ENCODE results near the gene GNAS-AS1.
"Not testable (repeated sequence)": the region's sequence is repeated elsewhere in the genome, so short reads cannot be mapped to it uniquely, and the experiment has no call there.

Gene GNAS-AS1

DNA sequence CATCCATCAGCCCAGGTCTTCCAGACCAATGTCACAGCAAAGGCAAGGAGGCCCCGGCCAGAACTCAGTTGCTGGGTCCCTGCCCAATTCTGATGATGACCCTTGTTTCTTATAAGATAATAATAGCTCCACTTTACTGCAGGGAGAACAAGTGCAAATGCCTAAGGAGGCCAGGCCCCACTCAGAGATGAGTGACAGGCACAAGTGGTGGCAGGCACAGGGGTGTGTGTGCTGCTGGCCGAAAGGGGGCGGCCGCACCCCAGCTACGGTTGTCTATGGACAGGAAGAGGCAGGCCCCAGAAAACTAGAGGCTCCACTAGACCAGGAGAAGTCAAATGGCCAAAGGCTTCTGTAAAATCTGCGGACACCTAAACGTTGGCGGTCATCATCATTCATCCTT lies 28.6 kb downstream of the GNAS-AS1 start:
- no peaks in the 10 kb centered on the region for H3K9me3 ChIP-seq (ENCODE audit: severe bottlenecking)
- no peak overlapping the region for H3K4me3 ChIP-seq (ENCODE audit: low read depth, low read length)
- H3K27me3 ChIP-seq (ENCODE audit: insufficient read depth, low read depth, severe bottlenecking) = peaks cover 34% of the 10 kb centered on the region
- H3K36me3 ChIP-seq = no peaks in the 10 kb centered on the region
- H3K27ac ChIP-seq = no peak overlapping the region
- no peak for DNase-seq
- TF ChIP-seq, protein P1, sequence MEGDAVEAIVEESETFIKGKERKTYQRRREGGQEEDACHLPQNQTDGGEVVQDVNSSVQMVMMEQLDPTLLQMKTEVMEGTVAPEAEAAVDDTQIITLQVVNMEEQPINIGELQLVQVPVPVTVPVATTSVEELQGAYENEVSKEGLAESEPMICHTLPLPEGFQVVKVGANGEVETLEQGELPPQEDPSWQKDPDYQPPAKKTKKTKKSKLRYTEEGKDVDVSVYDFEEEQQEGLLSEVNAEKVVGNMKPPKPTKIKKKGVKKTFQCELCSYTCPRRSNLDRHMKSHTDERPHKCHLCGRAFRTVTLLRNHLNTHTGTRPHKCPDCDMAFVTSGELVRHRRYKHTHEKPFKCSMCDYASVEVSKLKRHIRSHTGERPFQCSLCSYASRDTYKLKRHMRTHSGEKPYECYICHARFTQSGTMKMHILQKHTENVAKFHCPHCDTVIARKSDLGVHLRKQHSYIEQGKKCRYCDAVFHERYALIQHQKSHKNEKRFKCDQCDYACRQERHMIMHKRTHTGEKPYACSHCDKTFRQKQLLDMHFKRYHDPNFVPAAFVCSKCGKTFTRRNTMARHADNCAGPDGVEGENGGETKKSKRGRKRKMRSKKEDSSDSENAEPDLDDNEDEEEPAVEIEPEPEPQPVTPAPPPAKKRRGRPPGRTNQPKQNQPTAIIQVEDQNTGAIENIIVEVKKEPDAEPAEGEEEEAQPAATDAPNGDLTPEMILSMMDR (IDR thresholded peaks at IDR 0.05; ENCODE audit: low read depth, low read length) = no peak

DNA sequence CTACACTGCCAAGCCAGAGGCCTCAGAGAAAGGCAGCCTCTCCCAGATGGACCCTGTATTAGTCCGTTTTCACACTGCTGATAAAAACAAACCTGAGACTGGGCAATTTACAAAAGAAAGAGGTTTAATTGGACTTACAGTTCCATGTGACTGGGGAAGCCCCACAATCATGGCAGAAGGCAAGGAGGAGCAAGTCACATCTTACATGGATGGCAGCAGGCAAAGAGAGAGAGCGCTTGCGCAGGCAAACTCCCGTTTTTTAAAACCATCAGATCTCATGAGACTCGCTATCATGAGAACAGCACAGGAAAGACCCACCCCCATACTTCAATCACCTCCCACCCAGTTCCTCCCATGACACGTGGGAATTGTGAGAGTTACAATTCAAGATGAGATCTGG lies 30.2 kb downstream of the GNAS-AS1 start:
- not testable (repeated sequence) for H3K27ac ChIP-seq
- H3K27me3 ChIP-seq (ENCODE audit: insufficient read depth, low read depth, severe bottlenecking) = peaks cover 40% of the 10 kb centered on the region

DNA sequence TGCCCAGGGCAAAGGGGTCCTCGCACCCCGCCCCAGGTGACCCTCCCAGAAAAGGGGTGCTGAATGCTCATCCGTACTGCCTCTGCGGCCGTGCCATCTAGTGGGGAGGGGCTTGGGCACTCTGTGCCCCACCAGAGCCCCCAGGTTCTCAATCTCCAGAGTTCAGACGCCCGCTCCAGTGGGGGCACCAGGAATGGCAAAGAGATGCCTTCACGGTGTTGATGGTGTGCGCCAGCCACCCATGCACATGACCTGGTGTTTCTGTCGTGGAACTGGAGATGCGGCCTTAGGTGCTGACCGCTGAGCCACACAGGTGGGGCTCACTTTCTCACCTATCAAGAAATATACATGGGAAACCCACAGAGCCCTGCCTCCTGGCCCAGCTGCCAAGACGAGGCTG lies 30.8 kb downstream of the GNAS-AS1 start:
- Histone ChIP-seq H3K4me3 (ENCODE audit: low read depth, low read length) (no peak overlapping the region), H3K9me3 (ENCODE audit: severe bottlenecking) (no peaks in the 10 kb centered on the region), H3K27ac (no peak overlapping the region), H3K36me3 (no peaks in the 10 kb centered on the region), H3K27me3 (ENCODE audit: insufficient read depth, low read depth, severe bottlenecking) (peaks cover 44% of the 10 kb centered on the region)
- TF ChIP-seq, protein P1 (IDR thresholded peaks at IDR 0.05; ENCODE audit: low read depth, low read length) = no peak
- no peak for DNase-seq

More for the DNA sequence above, 30.2 kb downstream of the GNAS-AS1 start:
- DNase-seq; H3K9me3 ChIP-seq (ENCODE audit: severe bottlenecking); H3K4me3 ChIP-seq (ENCODE audit: low read depth, low read length); H3K36me3 ChIP-seq: not testable (repeated sequence)

DNA sequence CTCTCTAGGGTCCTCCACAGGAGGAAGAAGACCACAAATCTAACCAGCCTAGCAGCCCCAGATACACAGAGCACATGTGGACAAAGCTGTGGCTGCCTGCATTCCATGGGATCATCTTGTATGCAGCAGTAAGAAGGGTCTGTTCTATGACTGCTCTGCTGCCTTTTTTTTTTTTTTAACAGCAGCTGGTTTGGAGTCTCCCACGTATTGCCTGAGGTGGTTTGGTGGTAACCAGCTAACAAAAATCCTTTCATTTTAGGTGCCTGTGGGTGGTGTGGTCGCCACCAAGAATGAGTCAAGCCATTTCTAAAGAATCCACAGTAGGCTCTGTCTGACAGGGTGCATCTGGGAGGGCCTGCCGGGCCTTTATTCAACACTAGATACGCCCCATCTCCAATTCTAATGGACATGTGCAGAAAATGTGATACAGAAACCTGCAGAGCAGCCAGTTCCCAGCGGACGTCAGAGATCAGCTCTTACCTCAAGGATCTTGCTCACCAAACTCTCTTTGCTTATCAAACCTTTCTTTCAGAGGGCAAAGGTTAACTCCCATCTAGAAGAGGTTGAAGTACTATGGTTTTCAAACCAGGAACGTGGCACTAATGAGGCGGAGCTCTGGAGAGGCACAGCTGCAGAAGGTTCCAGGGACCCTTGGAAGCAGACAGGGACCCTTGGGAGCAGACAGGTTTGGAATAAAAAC lies 32.0 kb downstream of the GNAS-AS1 start:
- H3K36me3 ChIP-seq = no peaks in the 10 kb centered on the region
- H3K4me3 ChIP-seq (ENCODE audit: low read depth, low read length) = no peak overlapping the region
- H3K27ac ChIP-seq = no peak overlapping the region
- TF ChIP-seq, protein P1 (IDR thresholded peaks at IDR 0.05; ENCODE audit: low read depth, low read length) = no peak
- H3K27me3 ChIP-seq (ENCODE audit: insufficient read depth, low read depth, severe bottlenecking) = peaks cover 44% of the 10 kb centered on the region
- no peak for DNase-seq
- no peaks in the 10 kb centered on the region for H3K9me3 ChIP-seq (ENCODE audit: severe bottlenecking)

GRCh38 chr20:58817748-58818147 lies 33.0 kb downstream of the GNAS-AS1 start:
- Histone ChIP-seq H3K27me3 (ENCODE audit: insufficient read depth, low read depth, severe bottlenecking) (peaks cover 47% of the 10 kb centered on the region), H3K36me3 (no peaks in the 10 kb centered on the region), H3K27ac (no peak overlapping the region), H3K9me3 (ENCODE audit: severe bottlenecking) (no peaks in the 10 kb centered on the region), H3K4me3 (ENCODE audit: low read depth, low read length) (no peak overlapping the region)
- TF ChIP-seq, protein P1 (IDR thresholded peaks at IDR 0.05; ENCODE audit: low read depth, low read length) = no peak
- DNase-seq = no peak

DNA sequence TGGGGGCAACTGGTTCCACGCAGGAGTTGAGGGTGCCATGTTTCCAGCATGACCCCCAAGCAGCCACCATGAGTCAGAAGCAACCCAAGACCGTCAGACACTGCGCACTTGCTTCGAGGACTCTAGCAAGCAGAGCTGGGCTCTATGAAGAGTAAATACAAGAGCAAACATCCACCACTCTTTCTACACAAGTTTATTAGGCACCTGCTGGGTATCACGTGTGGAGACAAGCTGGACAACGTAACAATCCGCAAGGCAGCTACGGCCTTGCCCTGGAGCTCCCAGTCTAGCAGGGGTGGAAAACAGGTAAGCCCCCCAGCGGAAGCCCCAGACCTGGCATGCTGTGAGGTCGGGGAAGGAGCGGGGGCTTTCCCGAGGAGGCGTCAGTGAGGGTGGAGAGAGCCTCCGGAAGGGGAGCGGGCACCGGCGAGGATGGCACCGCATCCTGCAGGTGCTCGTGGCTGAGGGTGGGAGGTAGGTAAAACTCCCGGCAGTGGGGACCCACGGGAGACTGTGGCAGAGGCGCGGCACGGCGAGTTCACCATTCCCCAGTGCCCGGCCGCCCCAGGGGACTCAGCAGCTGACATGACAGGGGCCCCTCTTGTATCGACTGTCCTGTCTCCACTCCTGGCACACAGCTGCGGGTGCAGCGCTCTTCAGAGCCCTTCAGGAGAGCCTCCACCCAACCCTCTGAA lies 33.6 kb downstream of the GNAS-AS1 start:
- DNase-seq = no peak
- no peaks in the 10 kb centered on the region for H3K36me3 ChIP-seq
- H3K4me3 ChIP-seq (ENCODE audit: low read depth, low read length) = no peak overlapping the region
- no peak overlapping the region for H3K27ac ChIP-seq
- peaks cover 47% of the 10 kb centered on the region for H3K27me3 ChIP-seq (ENCODE audit: insufficient read depth, low read depth, severe bottlenecking)
- TF ChIP-seq, protein P1 (IDR thresholded peaks at IDR 0.05; ENCODE audit: low read depth, low read length) = no peak
- no peaks in the 10 kb centered on the region for H3K9me3 ChIP-seq (ENCODE audit: severe bottlenecking)

Measured in WERI-Rb-1 (cell line).